HG02970 (cell line): ENCODE measurements around the gene GNA15.
A peak's percentile ranks its signal among the peaks of the same experiment; 100 is the strongest.
"Not testable (repeated sequence)": the region's sequence is repeated elsewhere in the genome, so short reads cannot be mapped to it uniquely, and the experiment has no call there.

Experiments
- ATAC-seq: cut with Tn5 transposase; IDR thresholded peaks from one replicate; pipeline ENCODE4 v1.9.1; 2021; ENCODE audit warnings: mild to moderate bottlenecking, moderate library complexity, moderate number of reproducible peaks; ENCODE audit not compliant: unreplicated experiment, low FRiP score

GNA15 gene

DNA sequence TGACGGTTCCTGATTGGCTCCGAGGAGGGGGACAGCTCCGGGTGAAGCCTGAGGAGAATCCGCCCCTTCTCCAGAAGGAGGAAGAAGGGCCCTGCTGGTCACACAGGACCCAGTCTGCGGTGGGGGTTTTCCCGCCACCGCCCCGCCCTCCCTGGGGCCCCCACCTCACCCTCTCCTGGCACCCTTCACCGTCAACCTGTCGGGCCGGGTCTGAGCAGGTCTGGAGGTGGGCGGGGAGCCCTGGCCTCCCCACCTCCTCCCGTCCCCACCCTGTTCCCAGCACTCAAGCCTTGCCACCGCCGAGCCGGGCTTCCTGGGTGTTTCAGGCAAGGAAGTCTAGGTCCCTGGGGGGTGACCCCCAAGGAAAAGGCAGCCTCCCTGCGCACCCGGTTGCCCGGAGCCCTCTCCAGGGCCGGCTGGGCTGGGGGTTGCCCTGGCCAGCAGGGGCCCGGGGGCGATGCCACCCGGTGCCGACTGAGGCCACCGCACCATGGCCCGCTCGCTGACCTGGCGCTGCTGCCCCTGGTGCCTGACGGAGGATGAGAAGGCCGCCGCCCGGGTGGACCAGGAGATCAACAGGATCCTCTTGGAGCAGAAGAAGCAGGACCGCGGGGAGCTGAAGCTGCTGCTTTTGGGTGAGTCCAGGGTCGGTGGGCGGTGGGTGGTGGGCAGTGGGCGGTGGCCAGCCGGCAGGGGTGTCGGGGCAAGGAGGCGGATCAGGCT lies at the start of gene GNA15:
GNA15 (plus strand) TSS at position 73 of the 723 bp plus-strand sequence; CDS start at position 491, 418 bp downstream.
- ATAC-seq: no peak

DNA sequence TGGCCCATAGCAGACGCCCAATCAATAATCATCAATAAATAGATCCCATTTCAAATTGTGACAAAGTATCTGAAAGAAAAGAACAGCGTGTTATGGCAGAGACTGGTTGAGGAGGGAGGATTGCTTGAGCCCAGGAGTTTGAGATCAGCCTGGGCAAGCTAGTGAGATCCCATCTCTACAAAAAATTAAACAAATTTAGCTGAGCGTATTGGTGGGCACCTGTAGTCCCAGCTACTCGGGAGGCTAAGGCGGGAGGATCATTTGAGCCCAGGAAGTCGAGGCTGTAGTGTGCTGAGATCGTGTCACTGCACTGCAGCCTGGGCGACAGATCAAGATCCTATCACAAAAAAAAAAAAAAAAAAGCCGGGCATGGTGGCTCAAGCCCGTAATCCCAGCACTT lies 48.1 kb upstream of the GNA15 start:
- no peak for ATAC-seq

GRCh38 chr19:3089299-3089855 lies 46.5 kb upstream of the GNA15 start:
- ATAC-seq: not testable (repeated sequence)

- peak; percentile 14 for ATAC-seq
Measured at GRCh38 chr19:3094601-3095440, 41.0 kb upstream of the GNA15 start.

GRCh38 chr19:3095441-3096191 lies 40.2 kb upstream of the GNA15 start:
- no peak for ATAC-seq

GRCh38 chr19:3096267-3096901 lies 39.4 kb upstream of the GNA15 start:
- no peak for ATAC-seq

DNA sequence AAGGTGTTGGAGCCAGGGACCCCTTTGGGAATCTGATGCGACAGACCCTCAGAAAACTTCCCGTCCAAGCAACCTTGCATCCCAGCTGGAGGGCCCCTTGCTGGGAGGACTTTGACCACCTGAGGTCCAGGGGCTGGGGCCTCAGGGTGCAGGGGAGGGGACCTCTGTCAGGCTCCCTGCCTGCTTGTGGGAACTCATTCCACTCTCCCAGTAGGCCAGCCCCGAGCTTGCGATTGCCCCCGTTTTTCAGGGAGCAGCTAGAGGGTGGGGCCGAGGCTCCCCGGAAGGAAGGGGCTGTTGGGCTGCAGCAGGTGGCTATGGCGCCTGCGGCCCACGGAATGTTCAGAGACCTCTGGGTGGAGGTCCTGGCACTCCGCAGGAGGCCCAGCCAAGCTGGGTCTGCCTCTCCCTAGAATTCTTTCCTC lies 38.9 kb upstream of the GNA15 start:
- no peak for ATAC-seq

DNA sequence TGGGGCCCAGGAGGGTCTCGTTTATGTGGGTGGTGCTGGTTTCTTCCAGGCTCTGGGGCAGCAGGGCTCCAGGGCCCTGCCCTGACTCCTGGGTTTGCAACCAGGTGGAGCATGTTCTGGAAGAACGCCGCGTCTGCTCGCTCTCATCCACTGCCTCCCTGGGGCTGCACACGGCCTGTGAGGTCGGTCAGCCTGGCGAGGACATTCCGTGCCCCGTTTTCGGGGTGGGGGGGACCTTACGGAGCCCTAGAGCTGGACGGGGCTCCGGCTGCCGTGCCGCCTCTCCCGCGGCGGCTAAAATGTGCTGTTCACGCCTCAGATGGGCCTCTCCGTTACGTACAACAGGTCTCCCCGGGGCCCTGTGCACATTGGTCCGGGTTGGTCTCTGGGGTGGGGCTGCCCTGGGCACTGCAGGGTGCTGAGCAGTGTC lies 38.4 kb upstream of the GNA15 start:
- ATAC-seq: no peak

DNA sequence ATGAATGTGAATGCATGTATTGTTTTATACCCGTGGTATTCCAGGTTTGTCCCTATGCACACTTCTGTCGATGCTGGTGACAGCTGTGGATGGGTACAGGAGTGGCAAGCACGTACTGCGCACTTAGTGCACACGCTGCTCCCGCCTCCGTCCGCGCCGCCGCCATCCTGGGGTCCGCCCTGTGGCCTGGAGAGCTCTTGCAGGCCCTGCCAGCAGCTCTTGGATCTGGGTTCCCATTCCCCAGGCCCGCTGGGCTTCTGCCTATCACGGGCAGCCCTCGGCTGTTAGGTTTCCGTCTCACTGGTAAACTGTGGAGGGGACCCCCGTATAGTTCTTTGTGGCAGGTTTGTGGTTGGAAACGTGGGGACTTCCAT lies 37.7 kb upstream of the GNA15 start:
- ATAC-seq: no peak

GRCh38 chr19:3098515-3099346 lies 37.1 kb upstream of the GNA15 start:
- ATAC-seq: no peak

DNA sequence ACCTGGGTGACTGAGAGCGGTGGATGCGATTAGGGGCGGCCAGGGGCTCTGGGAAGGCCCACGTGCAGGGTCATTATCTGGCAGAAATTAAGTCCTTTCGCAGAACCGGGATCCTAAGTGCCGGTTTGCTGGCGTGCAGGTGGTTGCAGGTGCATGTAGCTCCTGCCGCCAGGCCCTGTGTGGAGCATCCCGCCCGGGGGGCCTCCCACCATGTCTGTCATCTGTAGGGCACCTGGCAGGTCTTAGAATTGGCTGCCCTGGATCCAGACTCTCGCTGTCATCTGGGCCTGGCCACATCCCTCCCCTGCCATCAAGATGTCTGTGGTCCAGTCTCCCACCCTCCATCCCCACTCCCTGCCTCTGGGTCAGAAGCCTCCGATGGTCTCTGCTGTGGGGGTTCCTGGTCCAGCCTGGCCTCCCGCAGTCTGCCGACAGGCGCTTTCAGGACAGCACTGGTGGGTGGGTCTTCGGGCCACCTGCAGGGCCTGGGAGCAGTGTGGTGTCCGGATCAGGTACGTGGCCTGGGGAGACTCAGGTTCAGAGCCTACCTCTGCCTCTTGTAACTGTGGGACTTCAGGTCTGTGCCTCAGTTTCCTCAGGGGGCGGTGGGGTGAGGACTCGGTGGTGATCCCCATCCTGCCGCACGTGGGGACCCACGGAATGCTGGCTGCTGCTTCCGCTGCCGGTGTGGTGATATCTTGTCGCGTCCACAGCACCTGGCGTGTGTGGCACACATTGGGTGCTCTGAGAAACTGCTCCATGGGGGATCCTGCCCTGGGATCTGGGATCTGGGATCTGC lies 36.3 kb upstream of the GNA15 start:
- no peak for ATAC-seq

GRCh38 chr19:3100331-3100730 lies 35.5 kb upstream of the GNA15 start:
- no peak for ATAC-seq

DNA sequence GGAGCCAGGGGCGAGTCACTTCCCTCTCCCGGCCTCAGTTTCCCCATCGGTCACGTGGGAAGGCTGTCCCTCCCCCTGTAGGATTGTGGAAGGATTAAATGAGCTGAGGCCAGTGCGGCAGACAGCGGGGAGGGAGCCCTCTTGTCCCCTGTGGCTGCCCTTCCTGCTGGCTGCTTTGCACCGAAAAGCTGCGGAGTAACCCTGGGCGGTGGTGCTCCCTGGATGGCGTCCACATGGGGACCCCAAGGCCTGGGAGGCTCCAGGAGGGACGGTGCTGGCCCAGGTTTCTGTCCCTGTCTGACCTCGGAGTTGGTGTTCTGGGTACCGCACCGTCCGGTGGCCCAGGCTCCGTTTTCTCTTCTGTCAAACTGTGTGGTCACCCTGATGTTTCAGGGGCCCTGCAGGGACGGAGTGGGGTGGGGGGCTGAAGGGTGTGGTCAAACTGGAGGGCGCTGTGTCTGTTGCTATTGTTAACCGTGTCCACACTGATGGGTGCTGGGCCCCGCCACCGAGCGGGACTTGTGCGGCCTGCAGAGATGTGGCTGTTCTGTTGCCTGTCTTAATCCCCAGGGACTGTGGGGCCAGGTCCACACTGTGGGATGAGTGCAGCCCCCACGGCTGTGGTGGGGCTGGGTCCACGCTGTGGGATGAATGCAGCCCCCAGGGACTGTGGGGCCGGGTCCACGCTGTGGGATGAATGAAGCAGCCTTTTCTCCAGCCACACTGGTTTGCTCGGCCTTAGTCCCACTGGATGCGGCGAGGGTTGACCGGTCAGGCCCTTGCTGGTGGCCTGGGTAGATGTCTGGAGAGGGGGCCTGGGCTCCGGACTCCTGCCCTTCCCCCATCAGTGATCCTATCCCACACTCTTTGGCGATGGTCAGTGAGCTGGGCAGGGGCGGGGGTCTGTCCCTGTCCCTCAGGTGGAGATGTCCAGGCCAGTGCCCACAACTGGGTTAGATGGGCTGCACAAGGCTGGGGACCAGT lies 34.8 kb upstream of the GNA15 start:
- no peak for ATAC-seq

GRCh38 chr19:3102239-3103140 lies 33.3 kb upstream of the GNA15 start:
- ATAC-seq: no peak

DNA sequence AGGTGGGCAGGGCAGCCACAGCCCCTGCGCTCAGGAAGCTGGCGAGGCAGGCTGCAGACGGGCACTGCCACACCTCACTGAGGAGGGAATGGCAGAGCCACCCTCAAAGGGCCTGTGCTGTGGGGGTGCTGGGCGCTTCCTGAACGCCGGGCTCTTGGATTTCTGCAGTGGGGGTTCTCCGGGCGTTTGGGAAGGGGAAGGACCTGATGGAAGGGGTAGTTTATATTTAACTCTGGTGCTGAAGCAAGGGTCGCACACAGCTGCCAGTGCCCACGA lies 31.2 kb upstream of the GNA15 start:
- ATAC-seq: no peak

DNA sequence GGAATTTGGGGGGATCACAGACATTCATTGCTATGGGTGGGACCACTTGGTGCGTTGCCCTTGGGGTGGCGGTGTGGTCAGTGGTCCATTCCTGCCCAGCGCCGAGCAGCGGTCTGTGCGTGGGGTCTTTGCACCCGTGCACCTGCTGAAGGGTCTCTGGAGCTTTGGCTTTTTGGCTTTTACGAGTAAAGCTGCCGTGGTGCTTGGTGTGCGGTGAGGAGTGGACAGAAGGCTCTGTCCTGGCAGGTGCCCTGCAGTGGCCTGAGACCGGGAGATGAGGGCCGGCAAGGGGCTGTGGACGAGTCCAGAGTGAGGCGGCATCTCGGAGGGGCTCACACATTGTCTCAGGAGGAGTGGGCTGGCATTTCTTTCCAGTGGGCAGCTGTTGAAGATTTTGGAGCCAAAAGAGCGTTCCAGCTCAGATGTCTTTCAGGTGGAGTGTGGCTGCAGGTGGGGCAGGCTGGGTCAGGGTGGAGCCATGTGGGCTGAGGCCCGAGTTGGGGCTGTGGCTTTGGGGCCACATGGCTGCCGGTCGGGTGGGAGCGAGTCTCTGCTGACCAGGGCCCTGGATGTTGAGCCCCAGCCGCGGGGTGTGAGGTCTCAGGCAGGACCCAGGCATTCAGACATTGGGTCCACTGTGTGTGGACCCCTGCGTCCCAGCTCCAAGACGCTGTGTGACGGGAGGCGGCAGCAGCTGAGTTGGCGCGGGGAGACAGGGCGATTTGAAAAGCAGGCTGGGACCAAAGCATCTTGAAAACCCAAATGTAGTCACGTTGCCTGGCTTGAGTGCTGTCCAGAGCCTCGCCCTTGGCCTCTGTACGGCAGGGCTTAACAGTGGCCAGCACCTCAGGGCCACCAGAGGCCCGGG lies 30.0 kb upstream of the GNA15 start:
- ATAC-seq: no peak
